Measurements from ENCODE around the gene SPPL2B.

Gene SPPL2B

DNA sequence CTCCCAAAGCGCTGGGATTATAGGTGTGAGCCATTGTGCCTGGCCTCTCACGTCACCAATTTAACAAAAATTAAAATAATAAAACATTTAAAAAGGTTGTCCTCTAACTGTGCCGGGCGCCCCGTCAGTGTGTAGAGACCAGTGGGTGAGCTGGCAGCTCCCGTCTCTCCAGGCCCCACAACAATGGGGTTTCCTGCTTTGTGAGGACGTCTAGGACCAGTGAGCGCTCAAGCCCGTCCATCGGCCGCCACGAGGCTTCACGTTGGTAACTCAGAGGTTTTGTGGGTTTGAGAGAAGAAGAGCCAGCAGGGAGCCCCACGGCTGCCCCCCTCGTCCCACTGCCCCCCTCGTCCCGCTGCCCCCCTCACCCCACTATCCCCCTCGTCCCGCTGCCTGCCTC, 4.8 kb upstream of the SPPL2B start:
- Mint-ChIP-seq H3K9me3 (no peaks in the 10 kb centered on the region), H3K27me3 (ENCODE audit: low read depth) (no peaks in the 10 kb centered on the region), H3K36me3 (ENCODE audit: low read depth) (peaks cover 25% of the 10 kb centered on the region), H3K4me1 (ENCODE audit: low read depth) (peaks cover 21% of the 10 kb centered on the region), H3K27ac (no peak overlapping the region), H3K4me3 (no peak overlapping the region)
- DNase-seq (ENCODE audit: low spot score): no peak

DNA sequence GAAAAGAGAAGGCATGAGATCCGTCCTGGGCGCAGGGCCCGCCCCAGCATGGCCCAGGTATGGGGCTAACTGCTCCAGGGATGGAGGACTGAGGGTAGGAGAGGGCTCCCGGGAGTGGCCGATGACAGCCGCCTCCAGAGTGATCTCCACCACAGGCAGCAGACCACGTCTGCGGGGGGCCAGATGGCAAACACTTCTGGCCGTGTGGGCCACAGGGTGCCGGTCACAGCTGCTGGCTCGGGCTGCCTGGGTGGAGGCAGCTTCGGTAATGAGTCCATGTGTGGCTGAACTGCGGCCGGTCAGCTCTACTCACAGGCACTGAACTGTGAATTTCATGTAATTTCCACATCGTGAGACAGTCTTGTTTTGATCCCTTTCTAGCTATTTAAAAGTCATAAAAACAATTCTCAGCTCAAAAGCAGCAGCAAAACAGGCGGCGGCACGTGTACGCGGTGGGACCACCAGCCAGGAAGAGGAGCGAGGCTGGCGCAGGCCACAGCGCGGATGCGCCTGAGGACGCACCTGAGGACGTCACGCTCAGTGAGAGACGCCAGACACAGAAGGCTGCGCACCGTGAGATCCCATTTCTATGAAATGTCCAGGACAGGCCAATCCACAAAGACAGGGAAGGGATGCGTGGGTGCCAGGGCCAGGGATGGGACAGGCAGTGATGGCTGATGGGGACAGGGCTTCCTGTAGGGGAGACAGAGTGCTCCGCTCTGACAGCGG, 4.1 kb upstream of the SPPL2B start:
- DNase-seq (ENCODE audit: low spot score): no peak
- peaks cover 24% of the 10 kb centered on the region for H3K4me1 Mint-ChIP-seq (ENCODE audit: low read depth)
- peak overlapping the region; percentile 8 for H3K27ac Mint-ChIP-seq
- peaks cover 27% of the 10 kb centered on the region for H3K36me3 Mint-ChIP-seq (ENCODE audit: low read depth)
- H3K4me3 Mint-ChIP-seq: no peak overlapping the region
- H3K9me3 Mint-ChIP-seq: no peaks in the 10 kb centered on the region
- H3K27me3 Mint-ChIP-seq (ENCODE audit: low read depth): no peaks in the 10 kb centered on the region

DNA sequence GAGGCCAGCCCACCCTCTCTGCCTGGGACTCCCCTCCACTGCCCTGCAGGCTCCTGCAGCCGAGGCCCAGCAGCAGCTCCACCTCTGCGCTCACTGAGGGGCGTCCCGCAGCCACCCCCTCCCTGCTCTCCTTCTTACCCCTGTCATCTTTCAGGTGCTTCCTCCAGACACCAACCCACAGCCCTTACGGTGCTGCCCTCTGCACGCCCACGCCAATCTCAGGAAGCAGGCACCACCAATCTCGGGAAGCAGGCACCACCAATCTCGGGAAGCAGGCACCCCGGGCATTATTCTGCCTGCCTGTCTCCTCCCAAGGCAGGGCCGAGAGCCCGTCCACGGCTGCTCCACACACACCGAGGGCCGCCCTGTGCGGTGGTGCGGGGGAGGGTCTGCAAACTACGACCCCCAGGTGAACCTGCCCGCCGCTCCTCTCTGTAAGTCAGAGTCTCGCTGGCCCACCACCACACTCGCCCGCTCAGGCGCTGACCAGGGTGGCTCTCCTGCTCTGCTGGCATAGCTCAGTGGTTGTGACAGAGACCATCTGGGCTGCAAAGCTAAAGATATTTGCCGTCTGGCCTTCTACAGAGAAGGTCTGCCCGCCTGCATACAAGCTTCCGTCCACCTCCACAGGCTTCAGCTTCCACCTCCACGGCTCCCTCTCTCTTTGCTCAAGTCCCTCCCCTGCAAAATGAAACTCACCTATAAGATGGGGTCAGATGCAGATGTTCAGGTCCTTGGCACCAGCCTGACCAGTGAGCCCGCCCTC, 3.0 kb upstream of the SPPL2B start:
- DNase-seq (ENCODE audit: low spot score): no peak
- H3K4me3 Mint-ChIP-seq: peak overlapping the region; percentile 25
- H3K27ac Mint-ChIP-seq: peak overlapping the region; percentile 73
- no peaks in the 10 kb centered on the region for H3K9me3 Mint-ChIP-seq
- peaks cover 30% of the 10 kb centered on the region for H3K36me3 Mint-ChIP-seq (ENCODE audit: low read depth)
- no peaks in the 10 kb centered on the region for H3K27me3 Mint-ChIP-seq (ENCODE audit: low read depth)
- H3K4me1 Mint-ChIP-seq (ENCODE audit: low read depth): peaks cover 31% of the 10 kb centered on the region

- peak overlapping the region; percentile 99 for H3K4me3 Mint-ChIP-seq
- H3K9me3 Mint-ChIP-seq: no peaks in the 10 kb centered on the region
- no peak for DNase-seq (ENCODE audit: low spot score)
- peak overlapping the region; percentile 99 for H3K27ac Mint-ChIP-seq
- H3K4me1 Mint-ChIP-seq (ENCODE audit: low read depth): peaks cover 31% of the 10 kb centered on the region
- H3K36me3 Mint-ChIP-seq (ENCODE audit: low read depth): peaks cover 30% of the 10 kb centered on the region
- no peaks in the 10 kb centered on the region for H3K27me3 Mint-ChIP-seq (ENCODE audit: low read depth)
Observed at GRCh38 chr19:2326699-2327360, 1.7 kb upstream of the SPPL2B start.

- peak; percentile 69 for DNase-seq (ENCODE audit: low spot score)
- H3K4me1 Mint-ChIP-seq (ENCODE audit: low read depth): peaks cover 35% of the 10 kb centered on the region
- H3K27me3 Mint-ChIP-seq (ENCODE audit: low read depth): no peaks in the 10 kb centered on the region
- H3K27ac Mint-ChIP-seq: peak overlapping the region; percentile 99
- no peaks in the 10 kb centered on the region for H3K9me3 Mint-ChIP-seq
- H3K4me3 Mint-ChIP-seq: peak overlapping the region; percentile 99
- peaks cover 30% of the 10 kb centered on the region for H3K36me3 Mint-ChIP-seq (ENCODE audit: low read depth)
Observed at GRCh38 chr19:2327773-2328400, 597 bp upstream of the SPPL2B start.

GRCh38 chr19:2329149-2329478, 630 bp downstream of the SPPL2B start:
- H3K9me3 Mint-ChIP-seq: no peaks in the 10 kb centered on the region
- peak overlapping the region; percentile 88 for H3K27ac Mint-ChIP-seq
- peaks cover 35% of the 10 kb centered on the region for H3K4me1 Mint-ChIP-seq (ENCODE audit: low read depth)
- H3K4me3 Mint-ChIP-seq: peak overlapping the region; percentile 83
- no peaks in the 10 kb centered on the region for H3K27me3 Mint-ChIP-seq (ENCODE audit: low read depth)
- DNase-seq (ENCODE audit: low spot score): no peak
- H3K36me3 Mint-ChIP-seq (ENCODE audit: low read depth): peaks cover 28% of the 10 kb centered on the region

DNA sequence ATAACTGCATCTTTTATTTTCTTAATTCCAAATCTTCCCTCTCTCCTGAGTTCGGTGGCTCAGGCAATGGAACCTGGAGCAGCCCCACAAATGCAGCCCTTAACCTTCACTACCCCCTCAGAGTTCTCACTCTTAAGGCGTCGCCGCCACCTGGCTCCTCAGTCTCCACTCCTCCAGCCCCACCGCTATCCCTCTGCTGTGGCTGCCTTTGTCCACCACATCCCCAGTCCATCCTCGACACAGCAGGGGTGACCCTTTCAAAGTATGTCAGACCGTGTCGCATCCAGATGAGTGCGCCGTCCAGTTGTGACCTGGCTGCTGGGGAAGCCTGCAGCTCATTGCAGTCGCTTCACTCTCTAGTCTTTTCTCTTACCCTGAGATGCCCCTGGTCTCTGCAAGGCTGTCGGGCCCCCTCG, 1.0 kb downstream of the SPPL2B start:
- DNase-seq (ENCODE audit: low spot score): no peak
- no peaks in the 10 kb centered on the region for H3K27me3 Mint-ChIP-seq (ENCODE audit: low read depth)
- H3K27ac Mint-ChIP-seq: peak overlapping the region; percentile 88
- H3K36me3 Mint-ChIP-seq (ENCODE audit: low read depth): peaks cover 28% of the 10 kb centered on the region
- H3K4me3 Mint-ChIP-seq: peak overlapping the region; percentile 83
- peaks cover 34% of the 10 kb centered on the region for H3K4me1 Mint-ChIP-seq (ENCODE audit: low read depth)
- H3K9me3 Mint-ChIP-seq: no peaks in the 10 kb centered on the region

DNA sequence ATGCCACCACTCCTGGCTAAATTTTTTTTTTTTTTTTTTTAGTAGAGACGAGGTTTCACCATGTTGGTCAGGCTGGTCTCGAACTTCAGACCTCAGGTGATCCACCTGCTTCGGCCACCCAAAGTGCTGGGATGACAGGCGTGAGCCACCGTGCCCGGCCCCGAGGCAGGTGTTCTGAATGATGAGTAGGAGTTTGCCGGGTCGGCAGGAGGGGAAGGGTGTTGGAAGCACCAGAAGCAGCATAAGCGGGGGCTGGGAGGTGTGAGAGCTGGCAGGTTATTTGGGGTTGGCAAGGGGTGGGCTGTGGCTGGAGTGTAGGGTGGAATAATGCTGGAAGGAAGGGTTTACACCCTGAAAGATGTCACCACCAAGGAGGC, 1.8 kb downstream of the SPPL2B start:
- Mint-ChIP-seq H3K9me3 (no peaks in the 10 kb centered on the region), H3K27me3 (ENCODE audit: low read depth) (no peaks in the 10 kb centered on the region), H3K4me1 (ENCODE audit: low read depth) (peaks cover 32% of the 10 kb centered on the region), H3K4me3 (peak overlapping the region; percentile 39), H3K36me3 (ENCODE audit: low read depth) (peaks cover 26% of the 10 kb centered on the region), H3K27ac (peak overlapping the region; percentile 64)
- no peak for DNase-seq (ENCODE audit: low spot score)

DNA sequence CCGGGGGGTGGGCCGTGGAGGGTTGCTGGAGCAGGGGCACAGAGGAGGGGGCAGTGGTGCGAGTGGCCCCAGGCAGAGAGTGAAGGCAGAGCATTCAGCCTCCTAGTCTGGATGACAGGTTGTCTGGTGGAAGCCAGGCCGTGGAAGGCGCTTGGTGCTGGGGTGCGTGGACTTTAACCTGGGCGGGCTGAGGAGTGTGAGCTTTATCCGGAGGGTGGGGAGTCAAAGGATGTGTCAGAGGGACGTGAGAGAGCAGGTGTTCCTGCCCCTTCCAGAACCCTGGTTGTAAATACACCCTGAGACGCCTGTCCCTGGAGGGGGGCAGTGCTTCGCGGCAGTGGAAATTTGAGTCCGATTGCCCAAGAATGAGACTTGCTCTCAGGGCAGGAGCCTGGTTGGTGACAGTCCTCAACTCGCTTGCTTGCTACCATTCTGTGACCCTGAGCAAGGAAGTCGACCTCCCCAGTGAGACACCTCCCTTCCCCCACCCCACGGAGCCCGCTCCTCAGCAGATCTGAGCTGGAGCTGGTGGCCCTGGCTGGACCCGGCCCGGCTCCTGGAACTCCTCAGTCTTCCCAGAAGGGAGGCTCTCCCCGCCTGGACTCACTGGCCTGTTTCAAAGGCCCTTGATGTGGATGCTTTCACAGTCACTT, 2.3 kb downstream of the SPPL2B start:
- H3K4me1 Mint-ChIP-seq (ENCODE audit: low read depth): peaks cover 30% of the 10 kb centered on the region
- peaks cover 26% of the 10 kb centered on the region for H3K36me3 Mint-ChIP-seq (ENCODE audit: low read depth)
- H3K27ac Mint-ChIP-seq: peak overlapping the region; percentile 64
- H3K4me3 Mint-ChIP-seq: peak overlapping the region; percentile 39
- H3K9me3 Mint-ChIP-seq: peaks cover 2% of the 10 kb centered on the region
- DNase-seq (ENCODE audit: low spot score): no peak
- no peaks in the 10 kb centered on the region for H3K27me3 Mint-ChIP-seq (ENCODE audit: low read depth)

DNA sequence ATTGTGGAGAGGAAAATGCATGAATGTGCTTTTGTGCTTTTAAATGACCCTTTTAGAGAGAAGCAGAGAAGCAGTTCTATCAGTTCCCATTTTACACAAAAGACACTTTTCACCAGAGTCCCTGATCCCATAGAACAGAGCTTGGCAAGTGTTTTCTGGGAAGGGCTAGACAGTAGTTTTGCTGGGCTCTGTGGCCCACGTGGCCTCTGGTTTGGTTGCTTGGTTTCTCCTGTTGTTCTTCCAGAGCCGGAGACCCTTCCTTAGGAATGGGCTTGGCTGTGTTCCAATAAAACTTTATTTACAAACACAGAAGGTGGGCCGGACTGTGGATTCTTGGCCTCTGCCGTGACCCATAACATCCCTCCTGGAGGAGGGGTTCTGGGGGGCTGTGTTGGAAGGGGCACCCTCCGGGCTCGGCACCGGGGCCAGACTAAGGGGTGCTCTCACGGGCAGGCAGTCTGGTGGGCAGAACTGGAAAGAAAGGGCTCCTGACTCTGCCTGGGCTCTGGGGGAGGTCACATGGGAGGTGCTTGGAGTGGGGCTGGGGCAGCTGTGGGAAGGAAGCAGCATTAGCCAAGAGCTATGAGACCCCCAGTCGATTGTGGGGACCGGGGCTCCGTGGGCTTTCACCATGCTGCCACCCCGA, 3.2 kb downstream of the SPPL2B start:
- Mint-ChIP-seq H3K4me3 (peak overlapping the region; percentile 36), H3K4me1 (ENCODE audit: low read depth) (peaks cover 27% of the 10 kb centered on the region)

GRCh38 chr19:2332341-2333026, 4.0 kb downstream of the SPPL2B start:
- Mint-ChIP-seq H3K36me3 (ENCODE audit: low read depth) (peaks cover 22% of the 10 kb centered on the region), H3K4me3 (peak overlapping the region; percentile 27), H3K9me3 (peaks cover 9% of the 10 kb centered on the region), H3K27ac (peak overlapping the region; percentile 79), H3K4me1 (ENCODE audit: low read depth) (peaks cover 23% of the 10 kb centered on the region), H3K27me3 (ENCODE audit: low read depth) (no peaks in the 10 kb centered on the region)
- no peak for DNase-seq (ENCODE audit: low spot score)

More for the DNA sequence above, 3.2 kb downstream of the SPPL2B start:
- no peak for DNase-seq (ENCODE audit: low spot score)
- Mint-ChIP-seq H3K36me3 (ENCODE audit: low read depth) (peaks cover 26% of the 10 kb centered on the region), H3K27me3 (ENCODE audit: low read depth) (no peaks in the 10 kb centered on the region), H3K9me3 (peaks cover 9% of the 10 kb centered on the region), H3K27ac (peak overlapping the region; percentile 79)

- H3K27ac Mint-ChIP-seq: peak overlapping the region; percentile 9
- H3K36me3 Mint-ChIP-seq (ENCODE audit: low read depth): peaks cover 18% of the 10 kb centered on the region
- no peak for DNase-seq (ENCODE audit: low spot score)
- no peaks in the 10 kb centered on the region for H3K27me3 Mint-ChIP-seq (ENCODE audit: low read depth)
- H3K4me3 Mint-ChIP-seq: no peak overlapping the region
- H3K4me1 Mint-ChIP-seq (ENCODE audit: low read depth): peaks cover 19% of the 10 kb centered on the region
- H3K9me3 Mint-ChIP-seq: peaks cover 9% of the 10 kb centered on the region
Observed at GRCh38 chr19:2333027-2333806, 4.7 kb downstream of the SPPL2B start.
